DMS 273 (cell line): Measurements from ENCODE around the gene BICD2.
"Not testable (repeated sequence)": the region's sequence is repeated elsewhere in the genome, so short reads cannot be mapped to it uniquely, and the experiment has no call there.

Experiments
- DNase-seq: peaks from one replicate; lab custom pipeline; 2025; ENCODE audit not compliant: unreplicated experiment; lab: John Stamatoyannopoulos, UW

The BICD2 gene

GRCh38 chr9:92771309-92771708, 6.7 kb upstream of the BICD2 start:
- DNase-seq = no peak

- peak; percentile 70 for DNase-seq
These were observed 5.8 kb upstream of the BICD2 start for GRCh38 chr9:92770360-92770995.

GRCh38 chr9:92769990-92770359, 5.3 kb upstream of the BICD2 start:
- no peak for DNase-seq

GRCh38 chr9:92769286-92769685, 4.7 kb upstream of the BICD2 start:
- no peak for DNase-seq

GRCh38 chr9:92768816-92769215, 4.2 kb upstream of the BICD2 start:
- not testable (repeated sequence) for DNase-seq

GRCh38 chr9:92767066-92768054, 2.7 kb upstream of the BICD2 start:
- DNase-seq = no peak

GRCh38 chr9:92764988-92765936, 629 bp upstream of the BICD2 start:
- DNase-seq = peak; percentile 98

- peak; percentile 53 for DNase-seq
These were observed 782 bp downstream of the BICD2 start for GRCh38 chr9:92763721-92764380.

GRCh38 chr9:92762781-92763708, 1.6 kb downstream of the BICD2 start:
- DNase-seq = no peak

GRCh38 chr9:92762196-92762595, 2.4 kb downstream of the BICD2 start:
- DNase-seq = no peak

- no peak for DNase-seq
These were observed 2.9 kb downstream of the BICD2 start for GRCh38 chr9:92761686-92762085.

- no peak for DNase-seq
These were observed 4.1 kb downstream of the BICD2 start for GRCh38 chr9:92760494-92760893.

GRCh38 chr9:92760070-92760469, 4.6 kb downstream of the BICD2 start:
- peak; percentile 92 for DNase-seq

- DNase-seq = no peak
These were observed 5.2 kb downstream of the BICD2 start for GRCh38 chr9:92759446-92759845.

- DNase-seq = no peak
These were observed 7.8 kb downstream of the BICD2 start for GRCh38 chr9:92756792-92757191.

- DNase-seq = no peak
These were observed 10.4 kb downstream of the BICD2 start for GRCh38 chr9:92754091-92754745.

- no peak for DNase-seq
These were observed 11.7 kb downstream of the BICD2 start for GRCh38 chr9:92752812-92753404.

- peak; percentile 84 for DNase-seq
These were observed 14.7 kb downstream of the BICD2 start for GRCh38 chr9:92749934-92750315.
